ENCODE data around the gene GRIN2A.

Gene GRIN2A

DNA sequence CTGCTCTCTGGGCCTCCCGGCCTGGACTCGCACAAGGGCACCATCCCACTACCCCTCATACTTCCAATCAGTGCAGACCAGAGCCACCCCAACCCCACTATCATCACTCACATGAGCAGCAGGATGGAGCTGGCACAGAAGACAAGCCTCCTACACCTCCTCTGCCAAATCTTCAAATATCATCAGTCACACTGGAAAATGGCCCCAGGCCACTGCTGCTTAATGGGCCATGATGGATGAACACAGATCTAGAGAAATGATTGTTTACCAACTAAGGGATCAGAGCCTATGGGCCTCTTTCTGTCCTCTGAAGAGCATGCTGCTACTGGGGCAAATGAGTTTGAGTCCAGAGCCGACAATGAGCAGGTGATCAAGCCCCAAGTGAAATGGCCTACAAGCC lies 165.5 kb downstream of the GRIN2A start:
- TF ChIP-seq, protein P1, sequence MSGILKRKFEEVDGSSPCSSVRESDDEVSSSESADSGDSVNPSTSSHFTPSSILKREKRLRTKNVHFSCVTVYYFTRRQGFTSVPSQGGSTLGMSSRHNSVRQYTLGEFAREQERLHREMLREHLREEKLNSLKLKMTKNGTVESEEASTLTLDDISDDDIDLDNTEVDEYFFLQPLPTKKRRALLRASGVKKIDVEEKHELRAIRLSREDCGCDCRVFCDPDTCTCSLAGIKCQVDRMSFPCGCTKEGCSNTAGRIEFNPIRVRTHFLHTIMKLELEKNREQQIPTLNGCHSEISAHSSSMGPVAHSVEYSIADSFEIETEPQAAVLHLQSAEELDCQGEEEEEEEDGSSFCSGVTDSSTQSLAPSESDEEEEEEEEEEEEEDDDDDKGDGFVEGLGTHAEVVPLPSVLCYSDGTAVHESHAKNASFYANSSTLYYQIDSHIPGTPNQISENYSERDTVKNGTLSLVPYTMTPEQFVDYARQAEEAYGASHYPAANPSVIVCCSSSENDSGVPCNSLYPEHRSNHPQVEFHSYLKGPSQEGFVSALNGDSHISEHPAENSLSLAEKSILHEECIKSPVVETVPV (CRISPR knock-in tag; IDR thresholded peaks at IDR 0.05), result no peak
- TF ChIP-seq PPARA (CRISPR knock-in tag; IDR thresholded peaks at IDR 0.05; ENCODE audit: borderline replicate concordance) (no peak), OSR1 (CRISPR knock-in tag; IDR thresholded peaks at IDR 0.05) (no peak), ARNTL (CRISPR knock-in tag; IDR thresholded peaks at IDR 0.05; ENCODE audit: borderline replicate concordance, low read depth) (no peak), TOX (CRISPR knock-in tag; IDR thresholded peaks at IDR 0.05; ENCODE audit: borderline replicate concordance) (no peak), ZFP3 (CRISPR knock-in tag; IDR thresholded peaks at IDR 0.05) (no peak), ZNF565 (CRISPR knock-in tag; conservative IDR thresholded peaks at IDR 0.05; ENCODE audit: low read depth) (no peak), TSHZ2 (CRISPR knock-in tag; IDR thresholded peaks at IDR 0.05) (no peak), CSDC2 (CRISPR knock-in tag; IDR thresholded peaks at IDR 0.05) (no peak), PATZ1 (CRISPR knock-in tag; IDR thresholded peaks at IDR 0.05; ENCODE audit: borderline replicate concordance) (no peak), SNAI2 (CRISPR knock-in tag; IDR thresholded peaks at IDR 0.05) (no peak), TCF4 (CRISPR knock-in tag; IDR thresholded peaks at IDR 0.05; ENCODE audit: borderline replicate concordance) (no peak)
- ATAC-seq, result no peak

GRCh38 chr16:10015397-10015796 lies 166.8 kb downstream of the GRIN2A start:
- no peak for ATAC-seq
- TF ChIP-seq TSHZ2 (CRISPR knock-in tag; IDR thresholded peaks at IDR 0.05) (no peak), ZFP30 (CRISPR knock-in tag; IDR thresholded peaks at IDR 0.05) (no peak), ISL1 (CRISPR knock-in tag; IDR thresholded peaks at IDR 0.05) (no peak), TOX (CRISPR knock-in tag; IDR thresholded peaks at IDR 0.05; ENCODE audit: borderline replicate concordance) (no peak), TCF4 (CRISPR knock-in tag; IDR thresholded peaks at IDR 0.05; ENCODE audit: borderline replicate concordance) (no peak), ESRRG (CRISPR knock-in tag; IDR thresholded peaks at IDR 0.05) (no peak)
- TF ChIP-seq, protein P1 (CRISPR knock-in tag; IDR thresholded peaks at IDR 0.05), result no peak
- TF ChIP-seq, protein P2, sequence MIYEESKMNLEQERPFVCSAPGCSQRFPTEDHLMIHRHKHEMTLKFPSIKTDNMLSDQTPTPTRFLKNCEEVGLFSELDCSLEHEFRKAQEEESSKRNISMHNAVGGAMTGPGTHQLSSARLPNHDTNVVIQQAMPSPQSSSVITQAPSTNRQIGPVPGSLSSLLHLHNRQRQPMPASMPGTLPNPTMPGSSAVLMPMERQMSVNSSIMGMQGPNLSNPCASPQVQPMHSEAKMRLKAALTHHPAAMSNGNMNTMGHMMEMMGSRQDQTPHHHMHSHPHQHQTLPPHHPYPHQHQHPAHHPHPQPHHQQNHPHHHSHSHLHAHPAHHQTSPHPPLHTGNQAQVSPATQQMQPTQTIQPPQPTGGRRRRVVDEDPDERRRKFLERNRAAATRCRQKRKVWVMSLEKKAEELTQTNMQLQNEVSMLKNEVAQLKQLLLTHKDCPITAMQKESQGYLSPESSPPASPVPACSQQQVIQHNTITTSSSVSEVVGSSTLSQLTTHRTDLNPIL (CRISPR knock-in tag; IDR thresholded peaks at IDR 0.05; ENCODE audit: low read depth), result no peak

GRCh38 chr16:10013774-10014173 lies 168.5 kb downstream of the GRIN2A start:
- TF ChIP-seq ZNF70 (CRISPR knock-in tag; IDR thresholded peaks at IDR 0.05) (no peak), GLIS3 (CRISPR knock-in tag; IDR thresholded peaks at IDR 0.05) (no peak), RARB (CRISPR knock-in tag; IDR thresholded peaks at IDR 0.05) (no peak), CSDC2 (CRISPR knock-in tag; IDR thresholded peaks at IDR 0.05) (no peak), TCF4 (CRISPR knock-in tag; IDR thresholded peaks at IDR 0.05; ENCODE audit: borderline replicate concordance) (no peak), ESRRG (CRISPR knock-in tag; IDR thresholded peaks at IDR 0.05) (no peak), ZC3H10 (CRISPR knock-in tag; IDR thresholded peaks at IDR 0.05) (no peak), PATZ1 (CRISPR knock-in tag; IDR thresholded peaks at IDR 0.05; ENCODE audit: borderline replicate concordance) (no peak)
- ATAC-seq, result no peak

All from SK-N-SH treated with all-trans-retinoic acid at 6 μM for 48 hours (cell line).